CD14-positive monocyte (primary cell): Measurements from ENCODE around the gene UBE2G2. TPM values are rescaled to one million over a fixed set of nuclear protein-coding genes. Genes with fewer than 3 reads are reported as not detected.
A peak's percentile ranks its signal among the peaks of the same experiment; 100 is the strongest.

ENCODE experiments used
- DNase-seq, 3 donors: peaks; one replicate each; pipeline ENCODE4 v3.0.0-alpha.2; 2011 to 2022
- H2AFZ ChIP-seq: 2 replicates; pipeline ENCODE4 v1.6.0; 2012; ENCODE audit warnings: mild to moderate bottlenecking, low read depth, low read length, inconsistent platforms; ENCODE audit not compliant: insufficient read depth, poor library complexity, severe bottlenecking
- H3K27ac ChIP-seq, 2 donors: 1 replicate in 1 of 2; 2 replicates in 1 of 2; pipeline ENCODE4 v1.5.1; 2012 to 2013; ENCODE audit warnings: low read length in 2 of 2, control low read depth in 1 of 2, inconsistent platforms in 1 of 2, low read depth in 1 of 2, mild to moderate bottlenecking in 1 of 2
- H3K27me3 ChIP-seq, 2 donors: one replicate each; pipeline versions ENCODE4 v1.6.0 to v1.6.1; 2011 to 2013; ENCODE audit warnings: low read length in 2 of 2; ENCODE audit not compliant: control insufficient read depth in 2 of 2, insufficient read depth in 2 of 2
- H3K36me3 ChIP-seq, 2 donors: replicated peaks in 1 of 2; 1 replicate in 1 of 2; 2 replicates in 1 of 2; pipeline versions ENCODE4 v1.5.1 to v1.6.1; 2012 to 2013; ENCODE audit warnings: low read length in 2 of 2, control low read depth in 1 of 2, inconsistent platforms in 1 of 2, mild to moderate bottlenecking in 1 of 2; ENCODE audit not compliant: insufficient read depth in 2 of 2, control insufficient read depth in 1 of 2
- H3K4me1 ChIP-seq, 2 donors: 1 replicate in 1 of 2; 2 replicates in 1 of 2; pipeline versions ENCODE4 v1.5.1 to v1.6.1; 2012 to 2013; ENCODE audit warnings: low read length in 2 of 2, control low read depth in 1 of 2, inconsistent platforms in 1 of 2, mild to moderate bottlenecking in 1 of 2, moderate library complexity in 1 of 2; ENCODE audit not compliant: insufficient read depth in 2 of 2, control insufficient read depth in 1 of 2
- H3K4me2 ChIP-seq: replicated peaks from 2 replicates; pipeline ENCODE3; 2012; ENCODE audit warnings: low read length, moderate library complexity, mild to moderate bottlenecking; ENCODE audit not compliant: poor library complexity, severe bottlenecking; ENCODE audit errors: extremely low read depth
- H3K4me3 ChIP-seq, 3 experiments: fragments of 200-600 bp in 1 of 3; sonication (generic) in 1 of 3; replicated peaks in 1 of 3; 1 replicate in 2 of 3; 2 replicates in 1 of 3; pipeline ENCODE4 v1.5.1; 2011 to 2013; ENCODE audit warnings: low read length in 3 of 3, mild to moderate bottlenecking in 3 of 3, control low read depth in 2 of 3, low read depth in 2 of 3, inconsistent platforms in 1 of 3, moderate library complexity in 1 of 3
- H3K79me2 ChIP-seq: 2 replicates; pipeline ENCODE4 v1.6.0; 2012; ENCODE audit warnings: mild to moderate bottlenecking, control low read depth, inconsistent platforms, low read length, moderate library complexity; ENCODE audit not compliant: insufficient read depth
- H3K9ac ChIP-seq: 2 replicates; pipeline ENCODE4 v1.6.0; 2017; ENCODE audit warnings: low read length, mild to moderate bottlenecking; ENCODE audit not compliant: insufficient read depth, poor library complexity, severe bottlenecking
- H3K9me3 ChIP-seq, 2 donors: replicated peaks in 1 of 2; 1 replicate in 1 of 2; 2 replicates in 1 of 2; pipeline versions ENCODE4 v1.5.1 to v1.6.1; 2012 to 2013; ENCODE audit warnings: low read length in 2 of 2, control low read depth in 1 of 2; ENCODE audit not compliant: control insufficient read depth in 1 of 2, insufficient read depth in 1 of 2
- H4K20me1 ChIP-seq: 2 replicates; pipeline ENCODE4 v1.6.0; 2012; ENCODE audit warnings: mild to moderate bottlenecking, low read length, control low read depth, moderate library complexity; ENCODE audit not compliant: insufficient read depth
- H3K27ac Mint-ChIP-seq, 7 donors: one replicate each; pipeline ENCODE4 v1.8.0; 2020; ENCODE audit warnings: mild to moderate bottlenecking in 7 of 7, mixed read lengths in 7 of 7, moderate library complexity in 6 of 7, inconsistent platforms in 2 of 7
- H3K27me3 Mint-ChIP-seq, 3 donors: one replicate each; pipeline ENCODE4 v1.8.0; 2021 to 2022; ENCODE audit warnings: low read depth in 3 of 3, mild to moderate bottlenecking in 3 of 3, mixed read lengths in 3 of 3, moderate library complexity in 3 of 3, inconsistent platforms in 1 of 3
- H3K36me3 Mint-ChIP-seq, 2 donors: one replicate each; pipeline ENCODE4 v1.8.0; 2020; ENCODE audit warnings: mixed read lengths in 2 of 2, inconsistent platforms in 1 of 2, mild to moderate bottlenecking in 1 of 2
- H3K4me1 Mint-ChIP-seq: one replicate; pipeline ENCODE4 v1.8.0; 2020; ENCODE audit warnings: mild to moderate bottlenecking, mixed read lengths
- H3K4me3 Mint-ChIP-seq, 2 donors: one replicate each; pipeline ENCODE4 v1.8.0; 2020; ENCODE audit warnings: mild to moderate bottlenecking in 2 of 2, mixed read lengths in 2 of 2, moderate library complexity in 1 of 2
- H3K9me3 Mint-ChIP-seq, 7 donors: one replicate each; pipeline ENCODE4 v1.8.0; 2020 to 2022; ENCODE audit warnings: mixed read lengths in 7 of 7, mild to moderate bottlenecking in 6 of 7, moderate library complexity in 6 of 7, inconsistent platforms in 2 of 7
- WGBS: methylation state at CpG from one replicate; pipeline ENCODE4 v1.1.5; 2013; ENCODE audit warnings: missing lambda C conversion rate; ENCODE audit not compliant: insufficient coverage; 5-methylcytosine and 5-hydroxymethylcytosine counted together
- intact Hi-C, 2 donors: fragments of 100-400 bp; cut with micrococcal nuclease; formaldehyde crosslinking; loops; one replicate each; pipeline versions ENCODE4 v1.15.0 to v1.15.1; 2023
- polyA plus RNA-seq, 3 donors: library from polyadenylated mRNA; depleted of rRNA in 1 of 3; unstranded in 2 of 3; stranded (reverse) in 1 of 3; fragments of 300-500 nt in 2 of 3; fragments of >200 nt in 1 of 3; fragmentation: Illumina TruSeq in 2 of 3; gene quantifications; 1 replicate in 2 of 3; 2 replicates in 1 of 3; pipeline ENCODE4 v1.2.3, GENCODE V29; 2012 to 2021
- TF ChIP-seq, protein P1 (sequence below): fragments of 200-600 bp; IDR thresholded peaks from one replicate; pipeline ENCODE4 v1.8.0; 2022; ENCODE audit warnings: antibody characterized with exemption, mild to moderate bottlenecking

Gene UBE2G2
- polyA plus RNA-seq, 3 donors: 22.5 to 123 (median 31.0) TPM

DNA sequence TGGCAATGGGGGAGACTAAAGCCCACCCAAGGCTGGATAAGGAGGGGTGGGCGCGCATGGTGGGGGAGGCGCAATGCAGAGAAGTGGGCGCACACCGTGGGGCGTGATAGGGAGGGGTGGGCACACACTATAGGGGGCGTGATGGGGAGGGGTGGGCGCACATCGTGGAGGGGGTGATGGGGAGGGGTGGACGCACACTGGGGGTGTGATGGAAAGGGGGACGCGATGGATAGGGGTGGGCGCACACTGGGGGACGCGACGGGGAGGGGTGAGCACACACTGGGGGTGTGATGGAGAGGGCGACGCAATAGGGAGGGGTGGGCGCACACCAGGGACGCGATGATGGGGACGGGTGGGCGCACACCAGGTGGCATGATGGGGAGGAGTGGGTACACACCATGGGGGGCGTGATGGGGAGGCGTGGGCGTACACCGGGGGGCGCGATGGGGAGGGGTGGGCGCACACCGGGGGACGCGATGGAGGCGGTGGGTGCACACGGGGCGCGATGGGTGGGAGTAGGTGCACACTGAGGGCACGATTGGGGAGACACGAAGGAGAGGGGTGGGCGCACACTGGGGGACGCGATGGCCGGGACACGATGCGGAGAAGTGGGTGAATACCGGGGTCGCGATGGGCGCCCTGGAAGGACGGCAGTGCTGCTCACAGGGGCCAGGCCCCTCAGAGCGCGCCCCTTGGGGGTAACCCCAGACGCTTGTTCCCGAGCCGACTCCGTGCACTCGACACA is 15.3 kb upstream of the UBE2G2 start:
- Histone ChIP-seq H4K20me1 (peaks cover 56% of the 10 kb centered on the region), H3K4me2 (peak overlapping the region; percentile 89), H3K4me3 (peak overlapping the region; percentile 48 to 79 (median 51)), H3K4me1 (peaks cover 11 to 25% of the 10 kb centered on the region in 2 donors), H3K27me3 (no peaks in the 10 kb centered on the region), H3K27ac (no peak overlapping the region), H2AFZ (no peak overlapping the region), H3K36me3 (peaks cover 17 to 25% of the 10 kb centered on the region in 2 donors), H3K9ac (peak overlapping the region; percentile 95), H3K9me3 (peaks cover 9 to 28% of the 10 kb centered on the region in 2 donors), H3K79me2 (peaks cover 56% of the 10 kb centered on the region)
- H3K27ac Mint-ChIP-seq: peak overlapping the region in 2 of 7 donors; percentile 16 to 46
- WGBS: 51% methylated on average over 31 of the region's 57 CpGs
- peaks cover 15 to 34% of the 10 kb centered on the region in 2 donors for H3K36me3 Mint-ChIP-seq
- peaks cover 8 to 32% (median 27%) of the 10 kb centered on the region in 7 donors for H3K9me3 Mint-ChIP-seq
- peaks cover under 1 to 7% (median 5%) of the 10 kb centered on the region in 3 donors for H3K27me3 Mint-ChIP-seq
- peaks cover 20% of the 10 kb centered on the region for H3K4me1 Mint-ChIP-seq
- TF ChIP-seq, protein P1, sequence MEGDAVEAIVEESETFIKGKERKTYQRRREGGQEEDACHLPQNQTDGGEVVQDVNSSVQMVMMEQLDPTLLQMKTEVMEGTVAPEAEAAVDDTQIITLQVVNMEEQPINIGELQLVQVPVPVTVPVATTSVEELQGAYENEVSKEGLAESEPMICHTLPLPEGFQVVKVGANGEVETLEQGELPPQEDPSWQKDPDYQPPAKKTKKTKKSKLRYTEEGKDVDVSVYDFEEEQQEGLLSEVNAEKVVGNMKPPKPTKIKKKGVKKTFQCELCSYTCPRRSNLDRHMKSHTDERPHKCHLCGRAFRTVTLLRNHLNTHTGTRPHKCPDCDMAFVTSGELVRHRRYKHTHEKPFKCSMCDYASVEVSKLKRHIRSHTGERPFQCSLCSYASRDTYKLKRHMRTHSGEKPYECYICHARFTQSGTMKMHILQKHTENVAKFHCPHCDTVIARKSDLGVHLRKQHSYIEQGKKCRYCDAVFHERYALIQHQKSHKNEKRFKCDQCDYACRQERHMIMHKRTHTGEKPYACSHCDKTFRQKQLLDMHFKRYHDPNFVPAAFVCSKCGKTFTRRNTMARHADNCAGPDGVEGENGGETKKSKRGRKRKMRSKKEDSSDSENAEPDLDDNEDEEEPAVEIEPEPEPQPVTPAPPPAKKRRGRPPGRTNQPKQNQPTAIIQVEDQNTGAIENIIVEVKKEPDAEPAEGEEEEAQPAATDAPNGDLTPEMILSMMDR: no peak
- intact Hi-C loops: loop anchor here (2.0 to 10.0 kb wide), 8 partner anchors 16 to 820 kb away; partner anchors contain the start of genes CFAP410 (in 2 of the 2), LRRC3 (in 1 of the 2), PTTG1IP (in 1 of the 2) and UBE2G2 (in 1 of the 2)
- peak overlapping the region; percentile 67 to 68 for H3K4me3 Mint-ChIP-seq
- DNase-seq: no peak

DNA sequence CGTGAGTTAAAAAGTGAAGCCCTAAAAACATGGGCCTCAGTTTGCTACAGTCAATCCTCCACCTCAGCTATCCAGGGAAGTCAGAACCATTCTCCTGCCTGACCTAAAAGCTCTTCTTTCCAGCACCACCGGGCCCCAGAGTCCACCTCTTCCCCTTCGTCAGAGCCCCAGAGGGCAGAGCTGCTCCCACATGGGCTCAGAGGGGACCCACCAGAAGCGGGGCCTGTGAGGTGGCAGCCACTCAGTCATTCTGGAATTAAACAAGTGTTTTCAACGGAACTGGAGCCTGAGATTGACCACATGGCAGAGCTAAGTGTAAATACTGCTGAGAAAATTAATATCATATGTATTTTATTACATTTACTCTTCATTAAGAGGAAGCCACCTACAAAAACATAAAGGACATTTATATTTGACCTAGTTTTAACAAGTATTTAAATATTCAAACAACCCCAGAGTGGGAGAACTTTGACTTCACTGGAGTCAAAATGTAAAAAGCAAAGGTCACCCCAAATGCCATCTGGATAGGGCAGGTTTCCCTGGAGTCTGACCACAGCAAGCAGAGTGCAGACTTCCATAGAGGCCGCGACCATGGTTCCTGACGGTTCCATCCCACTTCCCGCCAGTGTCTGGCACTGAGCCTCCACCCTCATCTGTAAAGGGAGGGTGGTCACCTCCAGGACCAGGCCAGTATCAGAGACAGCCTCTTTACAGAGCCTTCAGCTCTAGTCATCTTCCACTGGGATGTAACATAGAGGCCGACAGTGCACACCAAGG is 14.4 kb upstream of the UBE2G2 start:
- Mint-ChIP-seq H3K4me1 (peaks cover 20% of the 10 kb centered on the region), H3K27me3 (peaks cover 0 to 7% (median 5%) of the 10 kb centered on the region in 3 donors), H3K4me3 (peak overlapping the region; percentile 34 to 39), H3K27ac (peak overlapping the region in 1 of 7 donors; percentile 46), H3K9me3 (peaks cover 5 to 23% (median 19%) of the 10 kb centered on the region in 7 donors), H3K36me3 (peaks cover 20 to 41% of the 10 kb centered on the region in 2 donors)
- H3K9me3 ChIP-seq: peaks cover 0 to 19% of the 10 kb centered on the region in 2 donors
- H3K36me3 ChIP-seq: peaks cover 20 to 31% of the 10 kb centered on the region in 2 donors
- TF ChIP-seq, protein P1: no peak
- WGBS: 93% methylated on average over 4 of the region's 10 CpGs
- no peak overlapping the region for H3K4me3 ChIP-seq
- H3K27me3 ChIP-seq: no peaks in the 10 kb centered on the region
- DNase-seq: no peak
- H3K4me2 ChIP-seq: peak overlapping the region; percentile 89
- peaks cover 65% of the 10 kb centered on the region for H4K20me1 ChIP-seq
- no peak overlapping the region for H2AFZ ChIP-seq
- peaks cover 11 to 25% of the 10 kb centered on the region in 2 donors for H3K4me1 ChIP-seq
- intact Hi-C loops: loop anchor here (2.0 to 10.0 kb wide), 8 partner anchors 15 to 821 kb away; partner anchors contain the start of genes CFAP410 (in 2 of the 2), LRRC3 (in 1 of the 2), PTTG1IP (in 1 of the 2) and UBE2G2 (in 1 of the 2)
- H3K27ac ChIP-seq: no peak overlapping the region
- peaks cover 65% of the 10 kb centered on the region for H3K79me2 ChIP-seq
- H3K9ac ChIP-seq: no peak overlapping the region
